A673 (cell line): Measurements from ENCODE around the gene SRBD1. TPM values are rescaled to one million over a fixed set of nuclear protein-coding genes. Genes with fewer than 3 reads are reported as not detected.

Experiments used
- BruUV-seq: library from RNA; stranded (reverse); fragments of 400-500 nt; replicated peaks from 2 replicates; lab custom pipeline; 2021; lab: Mats Ljungman, UMichigan
- CTCF ChIA-PET: fragments of 300-600 bp; sonication (Branson Sonifier 250); formaldehyde crosslinking; loops from one replicate; lab custom pipeline; 2022; ENCODE audit warnings: antibody characterized with exemption; lab: Charles Lee
- POLR2A ChIA-PET: fragments of 300-600 bp; sonication (Branson Sonifier 250); formaldehyde crosslinking; loops from one replicate; lab custom pipeline; 2022; ENCODE audit warnings: antibody characterized with exemption; ENCODE audit not compliant: low non-redundant PET; lab: Charles Lee
- DNase-seq: peaks from one replicate; pipeline ENCODE4 v3.0.0-alpha.2; 2015; ENCODE audit warnings: low spot score
- H3K27ac ChIP-seq: fragments of 200-600 bp; sonication (generic); 2 replicates; pipeline ENCODE4 v1.5.1; 2016; ENCODE audit warnings: mixed run types, low read depth, mild to moderate bottlenecking, mixed read lengths, antibody characterized with exemption, low read length; ENCODE audit not compliant: poor library complexity, severe bottlenecking
- H3K27me3 ChIP-seq: fragments of 200-600 bp; sonication (generic); replicated peaks from 2 replicates; pipeline ENCODE4 v1.6.1; 2017; ENCODE audit warnings: mixed run types, low read depth, mild to moderate bottlenecking, mixed read lengths, antibody characterized with exemption, low read length; ENCODE audit not compliant: insufficient read depth, poor library complexity
- H3K36me3 ChIP-seq: fragments of 200-600 bp; sonication (generic); 2 replicates; pipeline ENCODE4 v1.6.1; 2016; ENCODE audit warnings: mixed run types, mild to moderate bottlenecking, mixed read lengths, antibody characterized with exemption, low read length; ENCODE audit not compliant: insufficient read depth, poor library complexity, severe bottlenecking
- H3K4me1 ChIP-seq: fragments of 200-600 bp; sonication (generic); 2 replicates; pipeline ENCODE4 v1.6.1; 2017; ENCODE audit warnings: mixed run types, mild to moderate bottlenecking, mixed read lengths, antibody characterized with exemption, low read length; ENCODE audit not compliant: insufficient read depth, poor library complexity, severe bottlenecking
- H3K4me3 ChIP-seq: fragments of 200-600 bp; sonication (generic); 2 replicates; pipeline ENCODE4 v1.5.1; 2016; ENCODE audit warnings: low read depth, mixed run types, mild to moderate bottlenecking, mixed read lengths, low read length; ENCODE audit not compliant: poor library complexity, severe bottlenecking
- H3K9me3 ChIP-seq: fragments of 200-600 bp; sonication (generic); 2 replicates; pipeline ENCODE4 v1.6.1; 2016; ENCODE audit warnings: mixed run types, low read depth, mild to moderate bottlenecking, mixed read lengths, antibody characterized with exemption, low read length; ENCODE audit not compliant: poor library complexity, severe bottlenecking
- EZH2 ChIP-seq: fragments of 200-600 bp; sonication (generic); IDR thresholded peaks from 2 replicates; pipeline ENCODE4 v1.6.1; 2017; ENCODE audit warnings: borderline replicate concordance, low read depth, mild to moderate bottlenecking, mixed read lengths, antibody characterized with exemption, low read length; ENCODE audit not compliant: poor library complexity, severe bottlenecking
- intact Hi-C: fragments of 100-400 bp; cut with micrococcal nuclease; formaldehyde crosslinking; loops from one replicate; pipeline ENCODE4 v1.10.0; 2022; ENCODE audit not compliant: unreplicated experiment
- total RNA-seq: library from RNA; stranded (reverse); gene quantifications from 2 replicates; pipeline ENCODE4 v1.2.3, GENCODE V29; 2021
- TF ChIP-seq, protein P1 (sequence below): fragments of 300-800, 200-600 bp; sonication (generic); conservative IDR thresholded peaks from 2 replicates; pipeline ENCODE4 v1.5.1; 2017; ENCODE audit warnings: low read depth, mild to moderate bottlenecking, antibody characterized with exemption, low read length, moderate library complexity, mixed read lengths

SRBD1 gene
- total RNA-seq, 1 experiment from 2014 or later, result 21.9 TPM

DNA sequence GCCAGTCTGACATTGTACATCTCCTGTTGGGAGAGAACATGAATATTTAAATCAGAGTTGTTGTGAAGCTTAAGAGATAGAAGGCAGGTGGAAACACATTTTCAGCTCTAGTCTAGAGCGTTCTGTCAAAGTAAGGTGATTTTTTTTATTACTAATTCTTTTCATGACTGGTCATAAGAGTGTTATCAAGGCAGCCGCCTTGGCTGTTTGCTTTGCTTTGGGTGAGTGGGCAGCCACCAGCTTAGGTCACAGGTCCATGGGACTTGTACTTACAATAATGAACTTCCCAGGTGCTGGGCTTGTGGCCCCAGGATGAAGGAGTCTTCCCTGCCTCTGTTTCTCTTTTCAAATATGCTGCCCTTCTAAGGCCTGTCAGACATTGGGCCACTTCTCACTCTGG lies 256.3 kb downstream of the SRBD1 start:
- TF ChIP-seq, protein P1, sequence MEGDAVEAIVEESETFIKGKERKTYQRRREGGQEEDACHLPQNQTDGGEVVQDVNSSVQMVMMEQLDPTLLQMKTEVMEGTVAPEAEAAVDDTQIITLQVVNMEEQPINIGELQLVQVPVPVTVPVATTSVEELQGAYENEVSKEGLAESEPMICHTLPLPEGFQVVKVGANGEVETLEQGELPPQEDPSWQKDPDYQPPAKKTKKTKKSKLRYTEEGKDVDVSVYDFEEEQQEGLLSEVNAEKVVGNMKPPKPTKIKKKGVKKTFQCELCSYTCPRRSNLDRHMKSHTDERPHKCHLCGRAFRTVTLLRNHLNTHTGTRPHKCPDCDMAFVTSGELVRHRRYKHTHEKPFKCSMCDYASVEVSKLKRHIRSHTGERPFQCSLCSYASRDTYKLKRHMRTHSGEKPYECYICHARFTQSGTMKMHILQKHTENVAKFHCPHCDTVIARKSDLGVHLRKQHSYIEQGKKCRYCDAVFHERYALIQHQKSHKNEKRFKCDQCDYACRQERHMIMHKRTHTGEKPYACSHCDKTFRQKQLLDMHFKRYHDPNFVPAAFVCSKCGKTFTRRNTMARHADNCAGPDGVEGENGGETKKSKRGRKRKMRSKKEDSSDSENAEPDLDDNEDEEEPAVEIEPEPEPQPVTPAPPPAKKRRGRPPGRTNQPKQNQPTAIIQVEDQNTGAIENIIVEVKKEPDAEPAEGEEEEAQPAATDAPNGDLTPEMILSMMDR, result no peak
- TF ChIP-seq EZH2, result no peak
- H3K4me1 ChIP-seq, result no peaks in the 10 kb centered on the region
- no peak overlapping the region for H3K27ac ChIP-seq
- H3K27me3 ChIP-seq, result no peaks in the 10 kb centered on the region
- CTCF ChIA-PET, result no interaction called here
- DNase-seq, result no peak
- H3K4me3 ChIP-seq, result no peak overlapping the region
- intact Hi-C loops, result no loop called here
- no TSS peak for BruUV-seq
- POLR2A ChIA-PET, result no interaction called here
- no peaks in the 10 kb centered on the region for H3K36me3 ChIP-seq
- H3K9me3 ChIP-seq, result no peaks in the 10 kb centered on the region

GRCh38 chr2:45353879-45354278 lies 257.2 kb downstream of the SRBD1 start:
- Histone ChIP-seq H3K27me3 (no peaks in the 10 kb centered on the region), H3K4me1 (no peaks in the 10 kb centered on the region), H3K9me3 (no peaks in the 10 kb centered on the region), H3K36me3 (no peaks in the 10 kb centered on the region), H3K27ac (no peak overlapping the region), H3K4me3 (no peak overlapping the region)
- TF ChIP-seq, protein P1, result no peak
- no peak for TF ChIP-seq EZH2
- intact Hi-C loops, result no loop called here
- no TSS peak for BruUV-seq
- ChIA-PET CTCF (interaction anchor here (0.6 kb wide), 1 partner anchor 1310 kb away, joined by 4 read pairs; no protein-coding TSS in a partner anchor), POLR2A (no interaction called here)
- DNase-seq, result no peak

DNA sequence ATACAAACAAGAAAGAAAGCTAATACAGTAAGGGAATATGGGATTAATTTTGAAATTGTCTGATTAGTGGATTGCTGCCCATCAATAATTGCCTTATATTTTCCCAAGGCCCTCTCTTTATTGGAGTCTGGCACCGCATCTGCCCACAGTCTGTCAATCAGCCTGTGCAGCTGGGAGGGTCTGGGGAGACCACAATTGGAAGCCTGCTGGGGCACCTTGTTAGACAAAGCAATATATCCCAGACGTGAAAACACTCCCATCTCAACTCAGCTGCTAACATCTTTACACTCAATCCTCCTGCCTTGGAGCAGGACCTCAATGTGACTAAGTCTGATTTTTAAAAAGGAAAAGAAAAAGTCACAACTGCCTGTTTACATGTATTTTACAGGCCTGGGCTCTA lies 258.6 kb downstream of the SRBD1 start:
- ChIA-PET POLR2A (no interaction called here), CTCF (no interaction called here)
- DNase-seq, result no peak
- H3K27ac ChIP-seq, result no peak overlapping the region
- no TSS peak for BruUV-seq
- no peak overlapping the region for H3K4me3 ChIP-seq
- H3K9me3 ChIP-seq, result no peaks in the 10 kb centered on the region
- no peaks in the 10 kb centered on the region for H3K27me3 ChIP-seq
- intact Hi-C loops, result no loop called here
- H3K36me3 ChIP-seq, result no peaks in the 10 kb centered on the region
- TF ChIP-seq, protein P1, result no peak
- no peak for TF ChIP-seq EZH2
- H3K4me1 ChIP-seq, result no peaks in the 10 kb centered on the region
